ENCODE results near the gene OTULIN. TPM values are rescaled to one million over a fixed set of nuclear protein-coding genes. Genes with fewer than 3 reads are reported as not detected.

OTULIN gene
- total RNA-seq, 1 donor from 2014 or later = 29.0 TPM

DNA sequence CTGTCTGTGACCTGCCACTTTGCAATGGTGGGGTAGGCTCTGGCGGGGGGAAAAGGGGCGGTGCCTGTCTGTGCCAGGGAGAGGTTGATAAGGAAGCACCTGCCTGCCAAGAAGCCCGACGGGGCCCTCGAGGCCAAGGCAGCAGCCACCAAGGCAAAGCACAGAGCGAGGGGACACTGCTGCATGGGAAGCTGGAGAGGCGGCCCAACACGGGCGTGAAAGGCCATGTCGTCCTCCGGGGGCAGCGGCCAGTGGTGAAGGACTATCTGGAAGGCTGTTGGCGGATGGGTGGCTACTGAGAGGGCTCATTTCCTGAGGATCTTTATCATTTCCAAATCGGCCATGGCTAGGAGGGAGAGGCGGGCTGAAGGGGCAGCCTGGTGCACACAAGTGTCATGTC lies 66.4 kb downstream of the OTULIN start:
- DNase-seq (ENCODE audit: low spot score) = no peak
- intact Hi-C loops (cut with DNase I) = no loop called here

- intact Hi-C loops (cut with DNase I) = no loop called here
- no peak for DNase-seq (ENCODE audit: low spot score)
These were observed 68.5 kb downstream of the OTULIN start for GRCh38 chr5:14732991-14733390.

DNA sequence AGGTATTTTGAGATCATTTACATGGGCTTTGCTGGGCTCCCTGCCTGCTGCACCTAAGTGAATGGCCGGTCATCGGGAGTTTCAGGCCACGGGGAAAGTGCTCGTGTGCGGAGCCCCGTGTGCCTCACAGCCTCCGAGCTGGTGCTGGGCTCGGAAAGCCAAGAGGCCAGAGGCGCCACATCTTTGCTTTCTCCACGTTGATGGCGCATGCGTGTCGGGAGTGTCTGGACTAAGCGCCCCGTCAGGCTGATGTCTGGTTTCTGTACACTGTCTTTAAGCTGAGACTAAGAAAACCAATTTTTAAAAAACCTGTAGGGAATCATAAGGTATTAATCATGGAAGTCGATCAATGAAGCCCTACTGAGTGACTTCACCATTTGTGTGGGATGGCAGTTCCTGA lies 69.1 kb downstream of the OTULIN start:
- DNase-seq (ENCODE audit: low spot score) = peak; percentile 29
- intact Hi-C loops (cut with DNase I) = no loop called here

GRCh38 chr5:14734396-14734795 lies 69.9 kb downstream of the OTULIN start:
- intact Hi-C loops (cut with DNase I) = no loop called here
- no peak for DNase-seq (ENCODE audit: low spot score)

DNA sequence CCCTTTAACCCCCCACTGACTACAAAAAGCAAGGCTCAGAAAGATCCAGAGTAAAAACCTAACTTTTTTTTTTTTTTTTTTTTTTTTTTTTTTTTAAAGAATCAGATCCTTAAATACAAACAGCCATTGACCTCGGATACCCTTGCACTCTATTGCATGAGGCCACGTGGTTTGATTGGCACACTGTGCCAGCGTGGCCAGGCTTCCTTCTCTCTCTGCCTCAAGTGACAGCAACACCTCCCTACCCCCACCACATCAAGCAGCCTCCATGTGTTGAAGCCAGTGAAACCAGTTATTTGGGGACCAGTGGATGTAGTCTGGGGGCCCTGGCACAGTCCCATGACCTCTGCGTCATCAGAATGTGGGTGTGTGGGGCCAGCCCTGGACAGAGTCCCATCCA lies 71.4 kb downstream of the OTULIN start:
- no peak for DNase-seq (ENCODE audit: low spot score)
- intact Hi-C loops (cut with DNase I) = no loop called here

DNA sequence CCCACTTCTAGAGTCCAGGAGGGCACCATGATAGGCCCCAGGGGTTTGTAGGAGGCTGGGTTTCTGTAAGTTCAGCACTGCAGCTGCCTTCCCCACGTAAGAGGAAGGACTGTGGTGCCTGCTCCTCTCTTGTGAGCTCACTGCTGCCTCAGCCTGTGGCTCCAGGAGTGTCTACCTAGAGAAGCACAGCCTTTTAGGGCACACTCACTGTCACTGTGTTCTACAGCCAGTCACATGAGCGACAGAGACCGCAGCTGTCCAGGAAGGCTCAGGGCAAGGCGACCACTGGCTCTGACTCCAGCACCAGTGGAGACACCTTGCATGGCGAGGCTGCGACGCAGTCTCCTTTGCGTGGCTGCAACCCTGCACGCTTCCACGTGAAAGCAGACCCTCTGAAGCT lies 72.8 kb downstream of the OTULIN start:
- intact Hi-C loops (cut with DNase I) = no loop called here
- DNase-seq (ENCODE audit: low spot score) = no peak

DNA sequence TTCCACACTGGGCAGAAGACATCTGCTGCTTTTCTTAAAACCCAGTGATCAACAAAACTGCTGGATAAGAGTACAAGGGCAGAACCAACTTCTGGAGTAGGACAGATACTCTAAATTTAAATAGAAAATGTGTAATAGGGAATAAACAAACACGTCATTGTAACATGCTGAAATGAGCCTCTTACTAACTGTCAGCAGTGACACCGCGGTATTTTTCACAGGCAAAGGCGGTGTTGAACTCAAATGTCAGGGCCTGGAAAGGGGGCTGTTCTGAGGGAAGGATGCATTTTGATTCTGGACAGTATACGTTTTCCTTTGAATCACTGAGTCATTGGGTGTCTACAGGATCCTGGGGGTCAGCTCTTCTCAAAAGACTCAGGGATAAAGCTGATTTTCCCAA lies 73.5 kb downstream of the OTULIN start:
- no peak for DNase-seq (ENCODE audit: low spot score)
- intact Hi-C loops (cut with DNase I) = no loop called here

- intact Hi-C loops (cut with DNase I) = no loop called here
- no peak for DNase-seq (ENCODE audit: low spot score)
These were observed 75.0 kb downstream of the OTULIN start for GRCh38 chr5:14739538-14739937.

- DNase-seq (ENCODE audit: low spot score) = no peak
- intact Hi-C loops (cut with DNase I) = loop anchor here (5.0 kb wide), 1 partner anchor 132 kb away; the partner anchor contains the start of gene ANKH
These were observed 75.5 kb downstream of the OTULIN start for GRCh38 chr5:14739981-14740380.

- intact Hi-C loops (cut with DNase I) = loop anchor here (5.0 kb wide), 1 partner anchor 131 kb away; the partner anchor contains the start of gene ANKH
- DNase-seq (ENCODE audit: low spot score) = no peak
These were observed 76.6 kb downstream of the OTULIN start for GRCh38 chr5:14741131-14741530.

- peak; percentile 35 for DNase-seq (ENCODE audit: low spot score)
- intact Hi-C loops (cut with DNase I) = loop anchor here (5.0 kb wide), 1 partner anchor 130 kb away; the partner anchor contains the start of gene ANKH
These were observed 77.4 kb downstream of the OTULIN start for GRCh38 chr5:14741801-14742440.

- peak; percentile 39 for DNase-seq (ENCODE audit: low spot score)
- intact Hi-C loops (cut with DNase I) = loop anchor here (5.0 kb wide), 1 partner anchor 130 kb away; the partner anchor contains the start of gene ANKH
These were observed 78.0 kb downstream of the OTULIN start for GRCh38 chr5:14742498-14742897.

- DNase-seq (ENCODE audit: low spot score) = peak; percentile 44
- intact Hi-C loops (cut with DNase I) = loop anchor here (5.0 kb wide), 1 partner anchor 129 kb away; the partner anchor contains the start of gene ANKH
These were observed 79.2 kb downstream of the OTULIN start for GRCh38 chr5:14743601-14744295.

DNA sequence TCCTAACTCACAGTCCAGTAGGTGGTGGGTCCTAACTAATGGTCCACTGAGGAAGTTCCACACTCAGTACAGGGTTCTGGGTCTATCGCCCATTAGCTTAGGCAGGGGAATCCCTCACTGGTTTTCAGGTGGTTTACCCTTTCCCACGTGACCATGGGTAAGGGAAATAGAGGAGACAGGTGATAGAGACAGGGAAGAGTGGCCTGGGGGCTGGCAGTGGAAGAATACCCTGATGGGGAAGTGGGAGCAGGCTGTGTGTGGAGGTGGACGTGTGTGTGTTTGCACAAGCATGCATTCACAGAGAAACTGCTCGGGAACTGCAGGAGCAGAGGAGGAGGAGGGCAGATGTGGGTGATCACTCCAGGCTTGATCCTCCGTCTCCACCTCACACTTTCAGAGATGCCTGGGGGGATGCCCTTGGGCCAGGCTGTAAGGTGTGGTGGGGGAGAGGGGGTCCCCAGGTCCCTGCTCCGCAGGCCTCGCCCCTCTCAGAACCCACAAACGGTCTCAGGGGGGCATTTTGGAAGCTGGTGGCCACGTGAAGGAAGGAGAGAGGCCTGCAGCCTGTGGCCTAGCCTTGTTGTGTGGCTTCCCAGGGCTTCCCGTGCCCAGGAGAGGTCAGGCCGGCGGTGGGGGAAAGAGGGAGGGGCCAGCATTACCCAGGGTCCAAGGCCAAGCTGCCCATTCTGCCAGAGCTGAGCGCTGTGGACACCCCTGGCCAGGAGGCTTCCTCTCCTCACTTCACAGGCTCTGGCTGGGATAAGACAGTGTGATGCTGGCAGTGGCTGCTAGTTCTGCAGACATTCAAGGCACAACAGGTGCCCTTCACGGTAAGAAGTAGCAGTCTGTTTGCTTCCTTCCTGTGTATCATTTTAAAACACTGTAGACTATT lies 80.0 kb downstream of the OTULIN start:
- DNase-seq (ENCODE audit: low spot score) = peak; percentile 73
- intact Hi-C loops (cut with DNase I) = loop anchor here (5.0 kb wide), 1 partner anchor 128 kb away; the partner anchor contains the start of gene ANKH

- peak; percentile 56 for DNase-seq (ENCODE audit: low spot score)
- intact Hi-C loops (cut with DNase I) = no loop called here
These were observed 80.7 kb downstream of the OTULIN start for GRCh38 chr5:14745188-14745563.

GRCh38 chr5:14745753-14746152 lies 81.2 kb downstream of the OTULIN start:
- DNase-seq (ENCODE audit: low spot score) = peak; percentile 73
- intact Hi-C loops (cut with DNase I) = no loop called here

GRCh38 chr5:14748180-14748900 lies 83.8 kb downstream of the OTULIN start:
- DNase-seq (ENCODE audit: low spot score) = peak; percentile 72

More at GRCh38 chr5:14748180-14748900, 83.8 kb downstream of the OTULIN start:
- intact Hi-C loops (cut with DNase I) = no loop called here
